Femur (tissue), 1 donor: ENCODE results near the gene OR51B4.
"Not testable (repeated sequence)": the region's sequence is repeated elsewhere in the genome, so short reads cannot be mapped to it uniquely, and the experiment has no call there.

Experiments
- DNase-seq: peaks from one replicate; pipeline ENCODE4 v3.0.0-alpha.2; 2017

The OR51B4 gene

GRCh38 chr11:5272395-5273017 is 29.2 kb downstream of the OR51B4 start:
- no peak for DNase-seq

GRCh38 chr11:5269715-5270147 is 32.0 kb downstream of the OR51B4 start, which contains the start of gene HBE1:
Gene HBE1 (minus strand): TSS chr11:5269945. CDS start chr11:5269890, 55 bp downstream.
- no peak for DNase-seq

- no peak for DNase-seq
Measured at GRCh38 chr11:5267033-5267563, 34.6 kb downstream of the OR51B4 start.

GRCh38 chr11:5266609-5267008 is 35.1 kb downstream of the OR51B4 start:
- DNase-seq: no peak

GRCh38 chr11:5265832-5266231 is 35.9 kb downstream of the OR51B4 start:
- no peak for DNase-seq

GRCh38 chr11:5258543-5259262 is 43.0 kb downstream of the OR51B4 start:
- no peak for DNase-seq

- no peak for DNase-seq
Measured at GRCh38 chr11:5257296-5257695, 44.5 kb downstream of the OR51B4 start.

- DNase-seq: not testable (repeated sequence)
Measured at GRCh38 chr11:5254646-5255413, 46.9 kb downstream of the OR51B4 start, which contains the start of gene HBG2. Gene HBG2 (minus strand): TSS chr11:5254781. CDS start chr11:5254728, 53 bp downstream.

- DNase-seq: not testable (repeated sequence)
Measured at GRCh38 chr11:5254023-5254422, 47.7 kb downstream of the OR51B4 start.

- DNase-seq: not testable (repeated sequence)
Measured at GRCh38 chr11:5253440-5253839, 48.3 kb downstream of the OR51B4 start.

- no peak for DNase-seq
Measured at GRCh38 chr11:5252919-5253265, 48.9 kb downstream of the OR51B4 start.

- no peak for DNase-seq
Measured at GRCh38 chr11:5252192-5252918, 49.4 kb downstream of the OR51B4 start.

- DNase-seq: no peak
Measured at GRCh38 chr11:5251746-5252145, 50.0 kb downstream of the OR51B4 start.
